HS-27A (cell line): ENCODE measurements around the gene DOCK10.
A peak's percentile ranks its signal among the peaks of the same experiment; 100 is the strongest.

Source experiments
- DNase-seq: peaks from one replicate; pipeline ENCODE4 v3.0.0-alpha.2; 2012; ENCODE audit warnings: low read depth, missing footprints

The DOCK10 gene

DNA sequence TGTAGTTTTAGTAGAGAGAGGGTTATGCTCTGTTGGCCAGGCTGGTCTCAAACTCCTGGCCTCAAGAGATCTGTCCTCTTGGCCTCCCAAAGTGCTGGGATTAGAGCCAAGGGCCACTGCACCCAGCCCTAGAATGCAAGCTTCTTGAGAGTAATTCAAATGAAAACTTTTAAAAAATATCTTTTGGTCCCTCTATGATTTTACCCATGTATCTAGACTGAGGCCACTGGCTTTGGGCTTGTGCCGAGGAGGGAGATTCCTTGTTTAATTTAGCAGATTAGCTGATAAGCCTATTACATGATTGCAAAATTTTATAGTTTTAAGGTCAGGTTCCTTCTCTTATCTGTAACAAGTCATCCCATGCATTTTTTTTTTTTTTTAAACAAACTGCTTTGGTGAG lies 266.6 kb downstream of the DOCK10 start:
- no peak for DNase-seq

DNA sequence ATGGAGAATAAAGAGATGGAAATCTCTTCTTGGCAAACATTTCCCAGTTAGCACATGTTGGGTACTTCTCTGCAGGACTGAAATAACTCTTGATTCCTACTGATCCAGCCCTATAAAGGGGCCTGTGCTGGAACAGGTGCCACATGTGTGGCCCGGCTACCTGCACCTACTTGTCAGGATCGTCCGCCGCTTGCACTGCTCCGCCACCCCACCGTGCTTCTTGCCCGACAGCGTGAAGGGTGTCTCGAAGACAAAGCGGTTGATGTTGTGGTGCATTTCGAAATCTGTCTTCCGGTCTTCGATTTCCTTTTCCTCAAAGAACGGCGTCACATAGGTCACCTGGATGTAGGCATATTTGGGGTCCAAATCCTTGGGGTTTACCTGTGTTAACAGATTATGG lies 267.5 kb downstream of the DOCK10 start:
- no peak for DNase-seq

DNA sequence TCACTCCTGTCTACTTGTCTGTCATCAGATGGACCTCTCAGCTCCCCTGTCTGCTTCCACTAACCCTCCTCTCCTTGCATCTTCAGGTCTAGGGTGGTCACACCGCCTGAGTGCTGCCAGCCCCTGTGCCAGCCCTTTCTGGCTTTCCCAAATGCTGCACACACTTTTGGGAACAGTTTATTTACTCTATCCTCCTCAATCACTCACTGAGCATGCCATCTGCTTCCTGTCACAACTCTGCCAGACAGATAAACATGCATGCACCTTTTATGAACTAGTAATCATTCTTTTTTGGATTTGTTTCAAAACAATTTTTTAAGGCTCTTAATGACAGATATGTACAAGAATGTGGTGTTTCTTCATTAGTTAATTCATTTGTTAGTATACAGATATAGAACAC lies 269.8 kb downstream of the DOCK10 start:
- no peak for DNase-seq

- no peak for DNase-seq
Measured at GRCh38 chr2:224769489-224769888, 272.8 kb downstream of the DOCK10 start.

GRCh38 chr2:224764565-224765236 lies 277.6 kb downstream of the DOCK10 start:
- DNase-seq, result no peak

DNA sequence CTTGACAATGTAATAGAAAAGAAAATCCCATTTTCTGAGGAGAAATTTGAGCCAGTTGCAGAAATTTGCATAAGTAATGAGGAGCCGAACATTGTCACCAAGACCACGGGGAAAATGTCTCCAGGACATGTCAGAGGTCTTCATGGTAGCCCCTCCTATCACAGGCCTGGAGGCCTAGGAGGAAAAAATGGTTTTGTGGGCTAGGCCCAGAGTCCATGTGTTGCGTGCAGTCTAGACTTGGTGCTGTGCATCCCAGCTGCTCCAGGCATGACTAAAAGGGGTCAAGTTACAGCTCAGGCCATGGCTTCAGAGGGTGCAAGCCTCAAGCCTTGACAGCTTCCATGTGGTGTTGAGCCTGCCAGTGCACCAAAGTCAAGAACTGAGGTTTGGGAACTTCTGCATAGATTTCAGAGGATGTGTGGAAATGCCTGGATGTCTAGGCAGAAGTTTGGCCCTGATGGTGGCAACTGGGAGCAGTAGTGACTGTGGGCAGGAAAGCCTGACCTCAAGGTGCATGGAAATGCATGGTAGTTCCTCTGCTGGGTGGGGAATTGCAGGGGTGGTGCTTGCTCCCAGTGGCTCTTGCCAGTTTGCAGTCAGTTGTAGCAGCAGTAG lies 284.2 kb downstream of the DOCK10 start:
- no peak for DNase-seq

DNA sequence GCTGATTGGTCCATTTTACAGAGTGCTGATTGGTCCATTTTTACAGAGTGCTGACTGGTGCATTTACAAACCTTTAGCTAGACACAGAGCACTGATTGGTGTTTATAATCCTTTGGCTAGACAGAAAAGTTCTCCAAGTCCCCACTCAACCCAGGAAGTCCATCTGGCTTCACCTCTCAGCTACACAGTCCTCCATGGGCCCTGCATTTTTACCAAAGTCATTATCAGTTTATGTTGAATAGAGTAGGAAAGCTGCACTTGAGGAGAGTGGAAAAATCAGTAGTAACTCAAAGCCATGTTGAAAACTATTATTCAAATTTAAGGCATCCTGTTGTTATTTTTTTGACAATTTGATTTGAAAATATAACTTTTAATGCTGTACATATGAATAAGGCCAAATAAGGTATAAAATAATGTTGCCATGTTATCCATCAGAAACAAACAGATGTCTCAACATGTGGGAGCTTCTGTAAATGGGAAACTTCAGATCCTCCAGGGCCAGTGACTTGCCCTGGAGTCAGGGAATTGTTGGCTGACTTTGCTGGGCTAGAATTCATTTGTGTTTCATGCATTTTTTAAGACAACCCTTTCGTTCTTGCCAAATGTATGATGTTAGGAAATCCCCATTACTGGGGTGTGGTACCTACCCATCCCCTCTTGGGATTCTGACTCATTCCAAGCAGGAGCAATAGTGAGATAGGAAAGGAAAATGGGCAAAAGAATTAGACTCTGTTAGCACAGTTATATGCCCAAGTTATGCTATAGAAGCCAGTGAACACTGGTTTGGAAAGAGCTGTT lies 288.3 kb downstream of the DOCK10 start:
- peak; percentile 2 for DNase-seq

DNA sequence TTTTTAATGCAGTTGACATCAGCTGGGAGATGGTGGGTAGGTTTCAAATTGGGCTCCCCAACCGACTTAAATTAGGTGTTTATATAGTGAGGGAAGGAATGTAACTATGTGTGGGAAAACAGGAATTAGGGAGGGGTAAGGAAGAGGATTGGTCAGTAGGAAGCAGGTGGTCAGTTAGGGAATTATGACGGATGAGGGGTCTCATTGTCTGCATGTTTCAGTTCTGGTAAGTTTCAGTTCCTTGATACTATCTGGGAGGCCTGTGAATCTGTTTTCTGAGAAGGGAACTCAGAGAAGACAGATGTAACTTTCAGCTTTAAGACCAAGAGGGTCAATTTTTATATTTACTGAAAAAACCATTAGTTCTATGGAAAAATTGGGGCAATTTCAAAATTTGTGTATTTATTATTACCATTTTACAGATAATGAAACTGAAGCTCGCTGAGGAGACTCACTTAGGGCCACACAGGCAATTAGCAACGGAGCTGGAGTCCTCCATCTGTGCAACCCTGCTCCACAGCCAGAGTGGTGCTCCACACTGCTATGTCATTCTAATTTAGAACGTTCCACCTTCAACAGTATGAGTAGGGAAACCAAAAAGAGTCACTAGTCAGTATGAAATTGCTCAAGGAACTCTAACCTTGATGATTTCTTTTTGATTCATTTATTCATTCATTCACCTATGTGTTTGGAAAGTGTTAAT lies 290.1 kb downstream of the DOCK10 start:
- no peak for DNase-seq

DNA sequence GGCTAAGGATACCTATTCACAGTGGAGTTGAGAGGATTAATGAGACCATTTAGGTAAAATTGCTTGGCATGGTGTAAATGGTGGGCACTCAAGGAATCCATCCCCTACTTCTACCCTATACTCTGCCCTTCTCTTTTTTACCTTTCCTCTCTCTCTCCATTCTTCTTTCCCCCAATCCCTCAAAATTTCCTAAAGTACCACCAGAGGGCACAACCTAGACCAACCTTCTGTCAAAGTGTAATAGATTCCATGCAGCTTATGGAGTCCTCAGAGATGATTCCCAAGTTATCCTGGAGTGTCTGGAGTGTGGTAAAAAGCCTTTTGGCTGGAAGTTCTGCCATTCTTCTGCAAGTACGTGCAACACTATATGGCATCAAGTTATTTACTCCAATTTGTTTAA lies 293.1 kb downstream of the DOCK10 start:
- no peak for DNase-seq

- DNase-seq, result no peak
Measured at GRCh38 chr2:224747765-224748164, 294.5 kb downstream of the DOCK10 start.

- no peak for DNase-seq
Measured at GRCh38 chr2:224736227-224736626, 306.0 kb downstream of the DOCK10 start.

- no peak for DNase-seq
Measured at GRCh38 chr2:224734949-224735348, 307.3 kb downstream of the DOCK10 start.

DNA sequence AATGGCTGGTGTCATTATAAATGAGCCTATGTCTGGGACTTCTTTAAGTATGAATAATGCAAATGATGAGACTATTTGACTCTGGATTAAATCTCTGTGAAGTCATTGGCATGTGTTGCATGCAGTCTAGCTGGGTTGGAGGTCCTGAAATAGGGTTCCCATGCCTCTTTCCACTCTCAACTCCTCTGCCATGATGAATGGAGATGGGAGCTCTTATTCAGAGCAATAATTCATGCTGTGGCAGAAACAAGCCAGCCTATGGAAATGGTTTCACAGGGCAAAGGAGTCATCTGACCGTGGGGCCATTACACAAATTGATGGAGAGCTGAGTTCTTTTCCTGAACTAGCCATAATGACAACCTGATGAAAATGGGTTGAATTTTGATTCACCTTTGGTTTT lies 310.6 kb downstream of the DOCK10 start:
- no peak for DNase-seq

DNA sequence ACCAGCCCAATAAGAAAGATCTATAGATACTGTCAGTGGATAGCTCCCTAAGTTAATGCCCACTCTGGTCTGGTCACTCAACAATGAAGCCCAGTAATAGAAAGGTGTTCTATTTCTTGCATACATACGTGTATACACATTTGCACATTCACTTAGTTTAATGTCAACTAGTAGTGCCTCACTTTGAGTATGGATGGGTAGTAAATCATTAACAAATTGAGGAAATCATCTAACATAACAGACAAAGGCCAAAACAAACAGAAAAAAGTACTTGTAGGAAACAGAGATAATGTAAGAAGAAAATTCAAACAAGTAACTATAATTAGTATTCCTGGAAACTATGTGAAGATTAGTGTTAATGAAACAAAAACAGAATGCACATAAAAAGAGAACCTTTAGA lies 312.8 kb downstream of the DOCK10 start:
- DNase-seq, result no peak

- no peak for DNase-seq
Measured at GRCh38 chr2:224724331-224724730, 317.9 kb downstream of the DOCK10 start.

- DNase-seq, result no peak
Measured at GRCh38 chr2:224723586-224724217, 318.6 kb downstream of the DOCK10 start.

DNA sequence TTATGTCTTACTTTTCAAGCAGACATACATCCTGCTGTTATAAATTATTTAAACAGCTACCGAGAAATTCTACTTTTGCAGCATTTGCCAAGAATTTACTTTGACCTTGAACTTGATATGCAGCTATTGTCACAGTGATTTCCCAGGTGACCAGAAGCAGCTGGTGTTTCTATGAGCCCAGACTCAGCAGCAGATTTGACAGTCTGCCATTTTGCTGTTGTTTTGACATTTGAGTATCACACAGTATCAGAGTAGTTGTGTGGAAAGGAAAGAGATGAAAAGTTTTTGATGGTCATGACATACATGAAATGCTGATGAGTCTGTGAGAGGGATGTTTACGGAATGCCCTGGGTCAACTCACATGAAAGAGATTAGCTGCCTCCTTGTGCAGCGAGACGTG lies 319.5 kb downstream of the DOCK10 start:
- no peak for DNase-seq

- no peak for DNase-seq
Measured at GRCh38 chr2:224722250-224722649, 320.0 kb downstream of the DOCK10 start.

DNA sequence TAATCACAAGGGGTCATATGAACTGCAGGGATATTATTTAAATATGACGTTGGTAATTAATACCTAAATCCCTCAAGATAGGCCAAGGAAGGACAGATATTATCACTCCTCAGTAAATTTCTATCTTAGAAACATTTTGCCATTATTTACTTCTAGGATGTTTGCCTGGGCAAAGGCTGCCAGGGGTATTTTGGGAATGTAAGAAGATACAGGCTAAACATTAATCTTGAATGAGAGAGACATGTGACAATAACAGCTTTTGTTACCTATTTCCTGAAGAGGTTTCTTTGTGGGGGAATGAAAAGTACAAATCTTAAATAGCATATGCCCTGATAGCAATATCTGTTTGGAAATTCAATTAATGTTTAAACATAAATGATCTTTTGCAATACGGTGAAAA lies 325.3 kb downstream of the DOCK10 start:
- DNase-seq, result no peak

GRCh38 chr2:224716201-224716600 lies 326.1 kb downstream of the DOCK10 start, which contains the start of gene CCDC195:
TSS of gene CCDC195 (minus strand) at chr2:224716365. CDS start at chr2:224716365, 0 bp downstream.
- DNase-seq, result no peak
